ENCODE results near the gene LRRC74A.
"Not testable (repeated sequence)": the region's sequence is repeated elsewhere in the genome, so short reads cannot be mapped to it uniquely, and the experiment has no call there.

Gene LRRC74A

DNA sequence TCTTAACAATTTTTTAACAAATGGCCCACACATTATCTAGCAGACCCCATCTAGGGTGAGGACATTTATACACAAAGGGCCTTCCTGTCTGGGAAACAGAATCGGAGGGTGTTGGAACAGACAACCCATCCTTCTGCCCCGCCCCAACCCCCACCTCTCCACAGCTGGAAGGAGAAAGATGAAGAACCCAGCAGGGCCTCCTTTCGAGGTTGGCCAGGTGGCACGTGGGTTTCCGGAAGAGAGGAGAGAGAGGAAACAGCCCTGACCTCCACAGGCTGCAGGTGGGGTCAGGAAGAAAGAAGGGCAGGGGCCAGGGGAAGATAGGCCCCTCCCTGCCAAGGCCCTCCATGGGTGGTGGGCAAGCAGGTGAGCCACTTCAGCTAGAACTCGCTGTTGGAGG is 57.2 kb downstream of the LRRC74A start:
- DNase-seq (ENCODE audit: low read depth), result no peak
- TF ChIP-seq CTCF (conservative IDR thresholded peaks at IDR 0.05; ENCODE audit: low read depth, low read length), result no peak
- H3K4me3 ChIP-seq (ENCODE audit: low read length), result no peak overlapping the region

DNA sequence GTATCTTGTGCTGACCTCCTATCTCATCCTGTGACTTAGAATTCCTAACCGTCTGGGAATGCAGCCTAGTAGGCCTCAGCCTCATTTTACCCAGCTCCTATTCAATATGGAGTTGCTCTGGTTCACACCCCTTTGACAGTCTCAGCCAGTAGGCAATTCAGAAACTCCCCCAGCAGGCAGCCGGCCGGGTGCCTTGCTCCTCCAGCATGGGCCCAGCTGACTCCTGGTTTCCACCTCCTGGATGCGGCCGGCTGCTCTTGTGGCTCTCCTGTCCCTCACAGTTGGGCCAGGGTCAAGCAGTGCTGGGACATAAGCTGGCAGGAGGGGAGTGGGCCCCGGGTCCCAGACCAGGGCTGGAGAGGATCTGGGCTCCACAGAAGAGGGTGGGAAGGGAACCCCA is 58.2 kb downstream of the LRRC74A start:
- no peak overlapping the region for H3K4me3 ChIP-seq (ENCODE audit: low read length)
- TF ChIP-seq CTCF (conservative IDR thresholded peaks at IDR 0.05; ENCODE audit: low read depth, low read length), result no peak
- DNase-seq (ENCODE audit: low read depth), result no peak

DNA sequence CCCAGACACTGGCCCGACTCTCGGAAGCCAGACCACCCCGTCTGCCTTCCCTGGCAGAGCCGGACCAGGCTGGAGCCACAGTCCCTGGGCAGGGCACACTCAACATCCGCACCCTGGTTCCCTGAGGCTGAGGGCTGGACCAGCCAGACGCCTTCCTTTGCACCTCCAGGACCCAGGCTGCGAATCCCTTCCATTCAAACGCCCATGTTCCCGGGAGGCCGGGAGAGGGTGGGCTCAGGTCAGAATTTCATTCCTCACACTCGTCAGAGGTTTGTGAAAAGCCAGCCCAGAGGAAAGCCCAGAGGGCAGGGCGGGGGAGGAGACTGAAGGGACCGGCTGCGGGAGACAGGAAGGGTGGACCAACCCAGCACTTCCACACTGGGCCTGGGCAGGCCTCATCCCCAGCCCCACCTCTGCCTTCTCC is 58.7 kb downstream of the LRRC74A start:
- TF ChIP-seq CTCF (conservative IDR thresholded peaks at IDR 0.05; ENCODE audit: low read depth, low read length), result no peak
- H3K4me3 ChIP-seq (ENCODE audit: low read length), result no peak overlapping the region
- no peak for DNase-seq (ENCODE audit: low read depth)

DNA sequence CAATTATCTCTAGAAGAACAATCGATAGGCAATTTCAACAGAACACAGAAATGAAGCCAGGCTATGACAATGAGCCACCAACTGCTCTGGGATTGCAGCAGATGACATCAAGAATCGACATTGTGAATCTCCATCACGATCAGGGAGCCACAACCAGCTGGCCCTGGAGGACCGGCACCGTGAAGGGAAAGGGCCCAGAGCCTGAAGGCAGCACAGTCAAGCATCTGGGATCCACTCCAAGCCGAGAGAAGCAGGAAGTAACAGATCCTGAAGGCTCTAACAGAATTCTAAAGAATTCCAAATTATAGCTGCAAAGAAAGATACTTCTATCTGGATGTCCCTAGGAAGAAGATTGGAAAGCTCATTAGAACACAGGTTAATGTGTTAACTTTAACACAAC is 61.0 kb downstream of the LRRC74A start:
- TF ChIP-seq CTCF (conservative IDR thresholded peaks at IDR 0.05; ENCODE audit: low read depth, low read length), result no peak
- no peak for DNase-seq (ENCODE audit: low read depth)
- H3K4me3 ChIP-seq (ENCODE audit: low read length), result no peak overlapping the region

DNA sequence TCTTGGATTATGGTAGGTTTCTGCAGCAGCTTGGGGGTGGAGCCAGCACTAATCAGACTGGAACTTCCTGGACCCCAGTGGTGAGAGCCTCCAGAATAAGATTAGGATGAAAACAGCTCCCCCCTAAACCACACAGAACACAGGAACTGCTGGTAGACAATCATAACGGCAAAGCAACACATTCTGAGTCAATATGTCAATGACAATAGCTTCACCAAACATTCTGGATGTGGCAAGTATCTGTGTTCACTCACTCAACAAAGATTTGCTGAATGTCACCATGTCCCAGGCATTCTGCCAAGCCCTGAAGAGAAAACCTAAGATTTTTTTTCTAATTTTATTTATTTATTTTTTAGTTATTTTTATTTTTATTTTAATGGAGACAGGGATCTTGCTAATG is 65.2 kb downstream of the LRRC74A start:
- no peak for DNase-seq (ENCODE audit: low read depth)
- no peak for TF ChIP-seq CTCF (conservative IDR thresholded peaks at IDR 0.05; ENCODE audit: low read depth, low read length)
- no peak overlapping the region for H3K4me3 ChIP-seq (ENCODE audit: low read length)

DNA sequence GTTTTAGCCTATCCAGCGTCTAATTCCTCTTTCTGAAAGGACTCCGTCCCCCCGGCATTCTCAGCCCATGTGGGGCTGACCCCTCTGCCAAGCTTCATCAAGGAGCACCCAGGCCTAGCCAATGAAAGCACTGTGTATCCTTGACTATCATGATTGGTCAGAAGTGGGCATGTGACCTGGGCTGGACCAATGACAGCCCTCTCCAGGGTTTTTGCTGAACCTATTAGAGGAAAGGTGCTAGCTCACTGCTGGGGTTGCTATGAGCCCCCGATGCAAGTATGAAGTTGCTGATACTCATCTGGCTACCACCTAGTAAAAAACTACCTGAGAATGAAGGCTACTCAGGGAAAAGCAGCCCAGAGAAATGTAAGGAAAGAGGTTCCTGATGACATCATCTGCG is 68.1 kb downstream of the LRRC74A start:
- H3K4me3 ChIP-seq (ENCODE audit: low read length), result no peak overlapping the region
- no peak for TF ChIP-seq CTCF (conservative IDR thresholded peaks at IDR 0.05; ENCODE audit: low read depth, low read length)
- no peak for DNase-seq (ENCODE audit: low read depth)

DNA sequence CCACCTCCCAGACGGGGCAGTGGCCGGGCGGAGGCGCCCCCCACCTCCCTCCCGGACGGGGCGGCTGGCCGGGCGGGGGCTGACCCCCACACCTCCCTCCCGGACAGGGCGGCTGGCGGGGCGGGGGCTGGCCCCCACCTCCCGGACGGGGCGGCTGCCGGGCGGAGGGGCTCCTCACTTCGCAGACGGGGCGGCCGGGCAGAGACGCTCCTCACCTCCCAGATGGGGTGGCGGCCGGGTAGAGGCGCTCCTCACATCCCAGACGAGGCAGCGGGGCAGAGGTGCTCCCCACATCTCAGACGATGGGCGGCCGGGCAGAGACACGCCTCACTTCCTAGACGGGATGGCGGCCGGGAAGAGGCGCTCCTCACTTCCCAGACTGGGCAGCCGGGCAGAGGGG is 71.8 kb downstream of the LRRC74A start:
- not testable (repeated sequence) for DNase-seq (ENCODE audit: low read depth); H3K4me3 ChIP-seq (ENCODE audit: low read length)

GRCh38 chr14:76900682-76901081 is 74.5 kb downstream of the LRRC74A start:
- TF ChIP-seq CTCF (conservative IDR thresholded peaks at IDR 0.05; ENCODE audit: low read depth, low read length), result no peak
- H3K4me3 ChIP-seq (ENCODE audit: low read length), result no peak overlapping the region
- no peak for DNase-seq (ENCODE audit: low read depth)
